Measurements from ENCODE around the gene SMYD3. TPM values are rescaled to one million over a fixed set of nuclear protein-coding genes. Genes with fewer than 3 reads are reported as not detected.

The SMYD3 gene
- total and polyA plus RNA-seq, 9 of the 15 experiments (the other 6 are each of a cell fraction or from before 2014, with no cell fraction given), result 128 to 440 (median 197) TPM

- TF ChIP-seq MNT (conservative IDR thresholded peaks at IDR 0.05) (no peak), DEAF1 (CRISPR knock-in tag; IDR thresholded peaks at IDR 0.05) (no peak), CREBBP (IDR thresholded peaks at IDR 0.05; ENCODE audit: low read depth, low read length) (no peak), ZC3H11A (IDR thresholded peaks at IDR 0.05; ENCODE audit: low read depth, low read length) (no peak)
Measured at GRCh38 chr1:246104927-246105326, 402.2 kb downstream of the SMYD3 start (continued).

GRCh38 chr1:246099570-246099969, 407.5 kb downstream of the SMYD3 start:
- ChIA-PET CTCF (ENCODE audit: low intra/inter-chr PET ratio) (no interaction called here), POLR2A (interaction anchor here (0.7 to 1.3 kb wide), 3 partner anchors 11 to 851 kb away, joined by 3 to 4 read pairs (median 3); no protein-coding TSS in a partner anchor)
- Histone ChIP-seq H3K9me3 (replicated peaks; ENCODE audit: control insufficient read depth, insufficient read depth, low read depth, low read length) (no peaks in the 10 kb centered on the region), H3K27me3 (ENCODE audit: control insufficient read depth in 2 of 2, insufficient read depth in 2 of 2, low read length in 2 of 2) (no peaks in the 10 kb centered on the region), H3K9me1 (ENCODE audit: control insufficient read depth, insufficient read depth, low read length) (no peaks in the 10 kb centered on the region), H3K4me3 (no peak overlapping the region), H3K4me2 (ENCODE audit: insufficient read depth, low read length) (no peak overlapping the region), H3K4me1 (replicated peaks in 1 of 2; ENCODE audit: control insufficient read depth in 2 of 2, insufficient read depth in 2 of 2, low read length in 2 of 2) (peaks cover 0 to 5% of the 10 kb centered on the region in 2 experiments; a peak in 4 of 5 replicates), H3K36me3 (ENCODE audit: control insufficient read depth, insufficient read depth, low read length) (peaks cover 5% of the 10 kb centered on the region; the same call in 2 of the 3 replicates), H3K27ac (ENCODE audit: extremely low read depth, low read depth, low read length) (no peak overlapping the region), H3K9ac (ENCODE audit: insufficient read depth in 1 of 2, low read depth in 2 of 2, low read length in 2 of 2) (no peak overlapping the region), H2AFZ (ENCODE audit: low read depth, low read length) (no peak overlapping the region), H4K20me1 (replicated peaks; ENCODE audit: control insufficient read depth, insufficient read depth, low read length) (no peaks in the 10 kb centered on the region), H3K79me2 (ENCODE audit: control insufficient read depth, insufficient read depth, low read length) (0 out of 3 replicates have a peak, but pooled peaks cover 4% of the 10 kb centered on the region)
- ATAC-seq (no peak), FAIRE-seq (no peak), DNase-seq (ENCODE audit: extremely low read depth in 1 of 4, low spot score in 3 of 4) (no peak)
- intact Hi-C loops (cut with micrococcal nuclease), result no loop called here
- BruUV-seq (replicated peaks), result no TSS peak
- WGBS (ENCODE audit: insufficient coverage, low coverage, missing lambda C conversion rate), result 83% methylated on average over 3 of the region's 3 CpGs
- in situ Hi-C loops (cut with MboI), result no loop called here
- no peak for TF ChIP-seq PHTF2 (CRISPR knock-in tag; IDR thresholded peaks at IDR 0.05)
- TF ChIP-seq, protein P1, sequence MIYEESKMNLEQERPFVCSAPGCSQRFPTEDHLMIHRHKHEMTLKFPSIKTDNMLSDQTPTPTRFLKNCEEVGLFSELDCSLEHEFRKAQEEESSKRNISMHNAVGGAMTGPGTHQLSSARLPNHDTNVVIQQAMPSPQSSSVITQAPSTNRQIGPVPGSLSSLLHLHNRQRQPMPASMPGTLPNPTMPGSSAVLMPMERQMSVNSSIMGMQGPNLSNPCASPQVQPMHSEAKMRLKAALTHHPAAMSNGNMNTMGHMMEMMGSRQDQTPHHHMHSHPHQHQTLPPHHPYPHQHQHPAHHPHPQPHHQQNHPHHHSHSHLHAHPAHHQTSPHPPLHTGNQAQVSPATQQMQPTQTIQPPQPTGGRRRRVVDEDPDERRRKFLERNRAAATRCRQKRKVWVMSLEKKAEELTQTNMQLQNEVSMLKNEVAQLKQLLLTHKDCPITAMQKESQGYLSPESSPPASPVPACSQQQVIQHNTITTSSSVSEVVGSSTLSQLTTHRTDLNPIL (CRISPR knock-in tag; IDR thresholded peaks at IDR 0.05), result no peak
- TF ChIP-seq NEUROD1 (IDR thresholded peaks at IDR 0.05; ENCODE audit: borderline replicate concordance, low read depth, low read length, partially characterized antibody), result no peak
- TF ChIP-seq ZNF717 (CRISPR knock-in tag; IDR thresholded peaks at IDR 0.05), result no peak
- no peak for TF ChIP-seq IFI16 (CRISPR knock-in tag; IDR thresholded peaks at IDR 0.05)
- no peak for TF ChIP-seq EHMT2 (IDR thresholded peaks at IDR 0.05)
- TF ChIP-seq BACH1 (tag; IDR thresholded peaks at IDR 0.05), result no peak
- TF ChIP-seq, protein P2, sequence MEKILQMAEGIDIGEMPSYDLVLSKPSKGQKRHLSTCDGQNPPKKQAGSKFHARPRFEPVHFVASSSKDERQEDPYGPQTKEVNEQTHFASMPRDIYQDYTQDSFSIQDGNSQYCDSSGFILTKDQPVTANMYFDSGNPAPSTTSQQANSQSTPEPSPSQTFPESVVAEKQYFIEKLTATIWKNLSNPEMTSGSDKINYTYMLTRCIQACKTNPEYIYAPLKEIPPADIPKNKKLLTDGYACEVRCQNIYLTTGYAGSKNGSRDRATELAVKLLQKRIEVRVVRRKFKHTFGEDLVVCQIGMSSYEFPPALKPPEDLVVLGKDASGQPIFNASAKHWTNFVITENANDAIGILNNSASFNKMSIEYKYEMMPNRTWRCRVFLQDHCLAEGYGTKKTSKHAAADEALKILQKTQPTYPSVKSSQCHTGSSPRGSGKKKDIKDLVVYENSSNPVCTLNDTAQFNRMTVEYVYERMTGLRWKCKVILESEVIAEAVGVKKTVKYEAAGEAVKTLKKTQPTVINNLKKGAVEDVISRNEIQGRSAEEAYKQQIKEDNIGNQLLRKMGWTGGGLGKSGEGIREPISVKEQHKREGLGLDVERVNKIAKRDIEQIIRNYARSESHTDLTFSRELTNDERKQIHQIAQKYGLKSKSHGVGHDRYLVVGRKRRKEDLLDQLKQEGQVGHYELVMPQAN (IDR thresholded peaks at IDR 0.05; ENCODE audit: borderline replicate concordance), result no peak
- no peak for TF ChIP-seq KDM4B (IDR thresholded peaks at IDR 0.05; ENCODE audit: borderline replicate concordance in 2 of 2, low read depth in 1 of 2)

Measured in K562 (cell line).